Stimulated activated CD4-positive, alpha-beta T cell treated with anti-CD3 and anti-CD28 coated beads, Interleukin-15, amount 100 ng/mL, for 48 hours (primary cell): ENCODE measurements around the gene NTNG2.
A peak's percentile ranks its signal among the peaks of the same experiment; 100 is the strongest.

Experiments used
- DNase-seq, 2 donors: peaks; one replicate each; pipeline ENCODE4 v3.0.0-alpha.2; 2020; ENCODE audit warnings: low read depth in 2 of 2

NTNG2 gene

DNA sequence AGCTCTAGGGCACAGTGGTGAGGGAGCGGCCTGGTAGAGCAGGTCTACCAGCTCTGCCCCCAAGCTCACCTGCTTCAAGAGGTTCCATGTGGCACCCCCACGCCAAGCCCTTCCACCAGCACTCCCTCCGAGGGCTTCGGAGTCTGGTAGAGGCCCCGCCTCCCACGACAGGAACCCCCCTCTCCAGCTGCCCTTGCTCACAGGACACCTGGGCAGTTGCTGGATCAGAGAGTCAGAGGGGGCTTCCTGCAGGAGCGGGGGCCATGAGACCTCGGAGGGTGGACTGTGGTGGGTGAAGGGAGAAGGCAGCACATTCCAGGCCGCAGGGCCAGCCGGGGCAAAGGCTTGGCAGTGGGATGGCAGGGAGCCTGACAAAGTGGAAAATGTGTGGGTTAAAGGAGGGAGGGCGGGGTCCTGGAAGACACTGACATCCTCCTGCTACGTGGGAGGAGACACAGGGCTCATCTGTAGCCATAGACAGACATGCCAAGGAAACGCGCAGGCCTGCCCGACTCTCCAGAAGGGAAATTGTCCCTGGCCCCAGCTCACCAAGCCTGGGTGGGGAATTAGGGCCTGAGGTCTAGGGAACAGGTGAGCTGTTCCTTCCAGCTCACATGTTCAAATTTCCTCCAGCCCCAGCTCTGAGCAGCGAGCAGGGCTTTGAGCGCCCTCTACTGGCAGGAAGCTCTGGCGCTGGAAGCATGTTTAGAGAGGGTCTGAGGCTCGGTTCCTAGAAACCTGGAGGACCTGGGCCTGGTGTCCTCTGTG lies 74.2 kb downstream of the NTNG2 start:
- peak; percentile 58 to 72 for DNase-seq

DNA sequence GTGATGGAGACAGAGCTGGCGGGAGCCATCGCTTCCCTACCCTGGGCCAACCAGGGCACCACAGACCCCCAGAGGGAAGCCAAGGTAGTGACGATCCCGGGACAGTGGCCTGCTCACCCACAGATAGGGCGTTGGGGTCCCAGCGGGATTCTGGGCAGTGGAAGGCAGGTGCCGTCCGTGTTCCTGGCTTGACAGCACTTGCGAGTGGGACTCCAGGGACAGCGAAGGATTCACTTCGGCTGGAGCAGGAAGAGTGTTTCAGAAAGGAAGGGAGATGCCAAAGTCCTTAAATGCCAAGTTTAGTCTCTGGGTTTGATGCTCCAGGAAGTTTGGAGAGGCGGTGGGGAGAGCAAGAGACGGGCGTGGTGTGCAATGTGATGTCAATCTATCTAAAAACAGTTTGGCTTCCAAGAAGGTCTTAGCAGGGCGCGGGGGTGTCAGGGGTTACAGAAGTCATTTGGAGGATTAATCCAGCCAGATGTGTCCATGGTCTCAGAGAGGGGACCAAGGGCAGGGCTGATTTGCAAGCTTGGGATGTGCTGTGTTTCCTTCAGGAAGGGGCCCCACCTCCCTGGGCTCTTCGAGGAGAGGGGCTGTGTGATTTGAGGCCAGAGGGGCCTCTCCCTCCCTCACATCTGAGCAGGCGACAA lies 74.9 kb downstream of the NTNG2 start:
- DNase-seq = no peak

DNA sequence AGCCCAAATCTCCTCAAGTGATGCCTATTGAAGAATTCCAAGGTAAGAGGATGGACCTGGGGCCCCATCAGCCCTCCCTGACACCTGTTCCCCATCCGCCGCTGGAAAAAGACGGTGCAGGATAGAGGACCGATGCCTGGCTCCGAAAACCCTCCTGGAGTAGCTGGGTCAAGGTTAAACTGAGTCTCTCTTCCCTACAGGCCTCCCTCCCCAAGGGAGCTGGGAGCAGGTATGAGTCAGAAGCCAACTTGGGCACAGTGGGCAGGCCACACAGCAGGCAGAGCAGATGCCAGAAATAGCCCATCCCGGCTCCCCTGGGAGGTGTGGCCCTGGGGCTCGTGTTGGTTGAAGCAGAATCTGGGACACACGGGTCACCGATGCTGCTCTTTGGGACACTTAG lies 75.6 kb downstream of the NTNG2 start:
- no peak for DNase-seq

DNA sequence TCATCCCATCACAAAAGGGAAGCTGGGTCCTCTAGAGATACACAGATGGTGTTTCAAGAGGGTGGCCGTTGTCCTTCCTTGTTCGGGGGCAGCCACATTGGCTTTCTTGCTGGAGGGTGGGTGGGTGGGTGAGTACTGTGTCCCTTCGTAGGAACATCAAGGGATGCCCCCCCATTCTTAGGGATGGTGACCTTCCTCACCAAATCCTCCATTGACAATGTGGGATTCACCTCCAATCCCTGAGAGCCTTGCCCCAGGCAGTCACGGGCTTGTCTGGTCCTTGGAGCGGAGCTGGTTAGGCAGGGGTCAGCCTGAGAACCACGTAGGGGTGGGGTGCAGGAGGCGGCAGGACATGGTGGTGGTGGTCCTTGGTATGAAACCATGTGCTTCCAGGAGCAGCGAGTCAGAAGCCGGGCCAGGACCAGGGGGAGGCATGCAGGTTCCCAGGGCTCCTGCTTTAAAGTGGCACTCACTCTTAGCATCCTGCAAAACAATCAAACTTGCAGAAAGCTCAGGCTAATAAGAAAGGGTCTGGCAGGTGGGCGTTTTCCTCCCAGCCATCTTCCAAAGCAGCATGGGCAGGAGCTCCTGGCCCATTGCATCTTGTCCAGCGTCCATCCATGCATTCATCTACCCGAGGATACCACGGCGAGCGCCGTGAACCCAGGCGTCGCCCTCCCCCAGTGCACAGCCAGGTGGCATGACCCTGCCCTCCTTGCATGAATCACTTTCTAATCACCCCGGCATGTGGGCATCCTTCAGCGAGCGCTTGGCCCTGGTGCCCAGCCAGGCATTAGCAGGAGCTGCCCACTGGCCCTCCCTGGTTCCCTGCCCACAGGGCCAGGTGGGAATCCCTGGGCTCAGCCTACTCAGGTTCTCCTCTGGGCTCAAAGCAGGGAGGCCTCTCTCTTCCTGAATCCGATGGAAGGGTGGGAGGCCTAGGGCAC lies 76.4 kb downstream of the NTNG2 start:
- no peak for DNase-seq

DNA sequence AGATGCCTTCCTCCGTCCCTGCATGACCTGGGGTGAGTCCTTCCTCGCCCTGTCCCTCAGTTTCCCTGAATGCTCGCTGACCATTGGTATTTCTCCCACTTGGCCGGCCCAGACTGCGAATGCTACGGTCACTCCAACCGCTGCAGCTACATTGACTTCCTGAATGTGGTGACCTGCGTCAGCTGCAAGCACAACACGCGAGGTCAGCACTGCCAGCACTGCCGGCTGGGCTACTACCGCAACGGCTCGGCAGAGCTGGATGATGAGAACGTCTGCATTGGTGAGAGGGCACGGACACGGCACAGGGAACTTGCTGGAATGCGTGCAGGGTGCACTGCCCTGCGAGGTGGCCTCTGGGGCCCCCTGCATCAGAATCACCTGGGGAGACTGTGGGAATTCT lies 77.1 kb downstream of the NTNG2 start:
- no peak for DNase-seq

- DNase-seq = no peak
Observed at GRCh38 chr9:132239518-132239917, 77.7 kb downstream of the NTNG2 start.

- DNase-seq = no peak
Observed at GRCh38 chr9:132239999-132240840, 78.4 kb downstream of the NTNG2 start.

DNA sequence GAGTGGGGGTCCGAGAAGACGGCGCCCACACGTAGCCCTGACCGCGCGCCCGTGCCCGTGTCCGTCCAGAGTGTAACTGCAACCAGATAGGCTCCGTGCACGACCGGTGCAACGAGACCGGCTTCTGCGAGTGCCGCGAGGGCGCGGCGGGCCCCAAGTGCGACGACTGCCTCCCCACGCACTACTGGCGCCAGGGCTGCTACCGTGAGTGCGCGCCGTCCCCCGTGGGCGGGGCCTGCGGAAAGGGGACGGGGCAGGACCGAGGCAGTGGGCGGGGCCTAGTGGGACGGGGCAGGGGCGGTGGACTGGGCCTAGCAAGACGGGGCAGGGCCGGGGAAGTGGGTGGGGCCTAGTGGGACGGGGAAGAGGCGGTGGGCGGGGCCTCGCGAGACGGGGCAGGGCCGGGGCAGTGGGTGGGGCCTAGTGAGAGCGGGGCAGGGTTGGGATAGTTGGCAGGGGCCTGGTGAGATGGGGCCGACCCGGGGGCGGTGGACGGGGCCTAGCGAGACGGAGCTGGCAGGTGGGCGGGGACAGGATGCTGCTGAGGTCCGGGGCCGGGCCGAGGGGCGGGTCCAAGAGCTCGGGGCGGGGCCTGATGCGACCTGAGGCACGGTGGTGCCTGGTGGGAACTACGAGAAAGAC lies 79.1 kb downstream of the NTNG2 start:
- DNase-seq = peak; percentile 98 to 99

DNA sequence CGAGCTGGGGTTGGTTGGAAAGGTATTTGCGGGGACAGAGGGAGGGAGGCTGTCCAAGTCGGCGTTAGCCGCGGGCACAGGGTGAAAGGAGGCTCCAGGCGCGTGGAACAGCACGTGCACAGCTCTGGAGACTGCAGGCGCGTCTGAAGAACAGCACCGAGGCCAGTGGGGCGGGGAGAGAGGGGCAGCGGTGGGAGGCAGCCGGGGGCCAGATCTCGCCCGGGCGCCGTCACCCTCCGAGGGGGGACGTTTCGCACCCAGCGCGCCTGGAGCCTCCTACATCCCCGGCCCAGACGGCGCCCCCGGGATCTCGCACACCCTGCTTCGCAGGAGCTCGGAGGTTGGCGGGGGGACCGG lies 79.6 kb downstream of the NTNG2 start:
- no peak for DNase-seq

GRCh38 chr9:132241840-132242620 lies 80.2 kb downstream of the NTNG2 start:
- no peak for DNase-seq

DNA sequence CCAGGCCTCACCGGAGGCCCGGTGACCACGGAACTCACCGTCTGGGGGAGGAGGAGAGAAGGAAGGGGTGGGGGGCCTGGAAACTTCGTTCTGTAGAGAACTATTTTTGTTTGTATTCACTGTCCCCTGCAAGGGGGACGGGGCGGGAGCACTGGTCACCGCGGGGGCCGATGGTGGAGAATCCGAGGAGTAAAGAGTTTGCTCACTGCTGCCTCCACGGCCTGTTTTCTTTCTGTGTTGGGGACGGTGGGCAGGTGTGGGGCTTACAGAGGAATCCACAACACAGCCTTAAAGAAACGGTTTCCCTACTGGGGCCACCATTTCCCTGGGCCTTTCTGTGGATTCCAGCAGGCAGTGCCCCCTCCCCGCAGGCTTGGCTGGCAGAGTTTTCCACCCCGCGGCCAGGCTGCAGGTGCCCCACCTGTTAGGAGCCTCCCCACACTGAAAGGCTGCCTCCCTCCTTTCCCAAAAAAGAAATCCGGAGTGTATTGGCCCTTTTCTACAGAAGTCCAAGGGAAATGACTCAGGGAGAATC lies 80.8 kb downstream of the NTNG2 start:
- DNase-seq = no peak

DNA sequence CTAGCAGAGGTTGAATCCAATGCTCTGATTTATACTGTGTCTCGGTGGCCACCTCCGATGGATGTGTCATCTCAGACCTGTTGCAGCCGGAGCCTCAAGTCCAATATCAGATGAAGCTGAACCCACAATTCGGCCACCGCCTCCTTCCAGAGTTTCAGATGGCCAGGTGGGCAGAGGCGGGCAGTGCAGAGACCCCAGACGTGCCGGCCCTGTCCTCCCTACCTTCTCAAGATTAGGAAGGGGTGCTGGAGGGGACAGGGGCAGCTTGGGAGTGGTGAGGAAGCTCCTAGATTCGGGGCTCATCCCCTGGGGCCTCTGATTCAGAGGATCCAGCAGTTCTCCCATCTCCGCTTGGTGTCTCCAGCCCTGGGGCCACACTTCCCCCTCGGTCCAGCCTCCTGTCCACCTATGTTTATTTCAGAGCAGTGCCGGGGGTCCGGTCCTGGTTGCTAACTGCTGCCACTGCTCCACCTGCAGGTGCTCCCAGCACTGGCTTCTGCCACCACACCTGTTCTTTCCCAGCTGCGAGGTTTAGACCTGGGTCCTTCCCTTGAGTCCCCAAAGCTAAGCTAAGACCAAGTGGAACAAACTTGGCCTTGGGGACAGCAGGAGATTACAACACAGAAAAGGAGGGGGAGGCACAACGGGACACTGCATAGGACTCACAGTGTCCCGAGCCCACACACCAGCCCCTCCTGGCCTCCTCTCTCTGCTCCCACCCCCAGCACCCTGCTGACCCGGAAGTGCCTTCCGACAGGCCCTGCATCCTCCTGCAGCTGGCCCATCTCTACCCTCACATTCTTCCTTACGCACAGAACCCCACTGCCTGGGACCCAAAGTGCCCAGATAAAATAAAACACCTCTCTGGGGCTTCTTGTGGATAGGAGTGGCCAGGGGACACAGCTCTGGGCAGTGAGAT lies 81.6 kb downstream of the NTNG2 start:
- DNase-seq = no peak

GRCh38 chr9:132244582-132245455 lies 83.0 kb downstream of the NTNG2 start:
- DNase-seq = no peak

GRCh38 chr9:132245465-132245864 lies 83.6 kb downstream of the NTNG2 start:
- no peak for DNase-seq

GRCh38 chr9:132247942-132248341 lies 86.1 kb downstream of the NTNG2 start:
- DNase-seq = no peak

GRCh38 chr9:132249123-132249522 lies 87.3 kb downstream of the NTNG2 start:
- DNase-seq = no peak

GRCh38 chr9:132249690-132250089 lies 87.8 kb downstream of the NTNG2 start:
- DNase-seq = no peak
